Peyer's patch (tissue), 4 donors: Measurements from ENCODE around the gene PI4K2B. TPM values are rescaled to one million over a fixed set of nuclear protein-coding genes. Genes with fewer than 3 reads are reported as not detected.
"Not testable (repeated sequence)": the region's sequence is repeated elsewhere in the genome, so short reads cannot be mapped to it uniquely, and the experiment has no call there.

Source experiments
- DNase-seq, 3 donors: peaks; one replicate each; pipeline ENCODE4 v3.0.0-alpha.2; 2017 to 2019
- H3K27ac ChIP-seq, 4 donors: fragments of 200-600 bp; sonication (generic); one replicate each; pipeline ENCODE4 v1.5.1; 2016 to 2019
- H3K27me3 ChIP-seq, 2 donors: fragments of 200-600 bp; sonication (generic); one replicate each; pipeline ENCODE4 v1.5.1; 2019
- H3K36me3 ChIP-seq, 3 donors: fragments of 200-600 bp; sonication (generic); one replicate each; pipeline ENCODE4 v1.5.1; 2016 to 2019
- H3K4me1 ChIP-seq, 4 donors: fragments of 200-600 bp; sonication (generic); one replicate each; pipeline ENCODE4 v1.5.1; 2016 to 2019
- H3K4me3 ChIP-seq, 4 donors: fragments of 200-600 bp; sonication (generic); 1 replicate in 3 of 4; 2 replicates in 1 of 4; pipeline ENCODE4 v1.5.1; 2016 to 2019; ENCODE audit warnings: mild to moderate bottlenecking in 1 of 4
- H3K9me3 ChIP-seq, 4 donors: fragments of 200-600 bp; sonication (generic); one replicate each; pipeline ENCODE4 v1.5.1; 2016 to 2019; ENCODE audit warnings: mild to moderate bottlenecking in 1 of 4
- CTCF ChIP-seq, 6 experiments: fragments of 450-650 bp in 4 of 6; fragments of 200-600 bp in 2 of 6; sonication (generic) in 1 of 6; IDR thresholded peaks; one replicate each; pipeline ENCODE4 v1.5.1; 2017 to 2019; ENCODE audit warnings: antibody characterized with exemption in 6 of 6, mild to moderate bottlenecking in 3 of 6, moderate library complexity in 1 of 6
- POLR2A ChIP-seq, 2 donors: fragments of 450-650 bp; IDR thresholded peaks; one replicate each; pipeline ENCODE4 v1.5.1; 2017; ENCODE audit warnings: antibody characterized with exemption in 2 of 2, mild to moderate bottlenecking in 2 of 2, moderate library complexity in 2 of 2
- total RNA-seq, 4 donors: library from RNA; depleted of rRNA; stranded (reverse); fragments of >200 nt; gene quantifications; one replicate each; pipeline ENCODE4 v1.1.0, GENCODE V29; 2016

The PI4K2B gene
- total RNA-seq, 4 donors from 2014 or later: 16.5 to 68.0 (median 36.3) TPM

GRCh38 chr4:25235401-25235800, 1.6 kb downstream of the PI4K2B start:
- peaks cover 0 to 5% (median 0%) of the 10 kb centered on the region in 4 donors for H3K4me1 ChIP-seq
- no peaks in the 10 kb centered on the region for H3K9me3 ChIP-seq
- peak overlapping the region; percentile 82 to 99 (median 92) for H3K4me3 ChIP-seq
- no peaks in the 10 kb centered on the region for H3K36me3 ChIP-seq
- TF ChIP-seq CTCF (IDR thresholded peaks at IDR 0.05) (no peak), POLR2A (IDR thresholded peaks at IDR 0.05) (no peak)
- H3K27me3 ChIP-seq: no peaks in the 10 kb centered on the region
- H3K27ac ChIP-seq: peak overlapping the region; percentile 92 to 99 (median 96)
- DNase-seq: no peak

- DNase-seq, H3K36me3 ChIP-seq, H3K27ac ChIP-seq, H3K9me3 ChIP-seq, H3K4me1 ChIP-seq, H3K27me3 ChIP-seq: not testable (repeated sequence)
- H3K4me3 ChIP-seq: peak overlapping the region in 1 of 4 donors; percentile 99
These were observed 2.2 kb downstream of the PI4K2B start for GRCh38 chr4:25236030-25236429.

GRCh38 chr4:25236971-25237370, 3.1 kb downstream of the PI4K2B start:
- TF ChIP-seq POLR2A (IDR thresholded peaks at IDR 0.05): no peak
- TF ChIP-seq CTCF (IDR thresholded peaks at IDR 0.05): no peak
- no peaks in the 10 kb centered on the region for H3K27me3 ChIP-seq
- no peak for DNase-seq
- H3K36me3 ChIP-seq: no peaks in the 10 kb centered on the region
- no peaks in the 10 kb centered on the region for H3K9me3 ChIP-seq
- no peak overlapping the region for H3K4me3 ChIP-seq
- H3K27ac ChIP-seq: no peak overlapping the region
- H3K4me1 ChIP-seq: peaks cover 0 to 5% (median 0%) of the 10 kb centered on the region in 4 donors

GRCh38 chr4:25238052-25238451, 4.2 kb downstream of the PI4K2B start:
- Histone ChIP-seq H3K9me3 (no peaks in the 10 kb centered on the region), H3K27ac (no peak overlapping the region), H3K27me3 (no peaks in the 10 kb centered on the region), H3K36me3 (no peaks in the 10 kb centered on the region), H3K4me3 (no peak overlapping the region), H3K4me1 (peaks cover 0 to 5% (median 0%) of the 10 kb centered on the region in 4 donors)
- TF ChIP-seq CTCF (IDR thresholded peaks at IDR 0.05) (no peak), POLR2A (IDR thresholded peaks at IDR 0.05) (no peak)
- no peak for DNase-seq

- H3K27me3 ChIP-seq, H3K36me3 ChIP-seq, H3K4me3 ChIP-seq, H3K4me1 ChIP-seq, H3K9me3 ChIP-seq, H3K27ac ChIP-seq, DNase-seq: not testable (repeated sequence)
These were observed 5.7 kb downstream of the PI4K2B start for GRCh38 chr4:25239528-25239927.

- not testable (repeated sequence) for H3K9me3 ChIP-seq, H3K4me1 ChIP-seq, H3K27ac ChIP-seq, H3K4me3 ChIP-seq, H3K27me3 ChIP-seq, DNase-seq, H3K36me3 ChIP-seq
These were observed 6.9 kb downstream of the PI4K2B start for GRCh38 chr4:25240754-25241210.

- not testable (repeated sequence) for H3K36me3 ChIP-seq, H3K4me1 ChIP-seq, H3K27ac ChIP-seq, H3K9me3 ChIP-seq, H3K4me3 ChIP-seq, DNase-seq, H3K27me3 ChIP-seq
These were observed 8.4 kb downstream of the PI4K2B start for GRCh38 chr4:25242195-25242594.

- TF ChIP-seq POLR2A (IDR thresholded peaks at IDR 0.05) (no peak), CTCF (IDR thresholded peaks at IDR 0.05) (no peak)
- Histone ChIP-seq H3K4me1 (no peaks in the 10 kb centered on the region), H3K4me3 (no peak overlapping the region), H3K27ac (no peak overlapping the region), H3K36me3 (no peaks in the 10 kb centered on the region), H3K27me3 (no peaks in the 10 kb centered on the region), H3K9me3 (no peaks in the 10 kb centered on the region)
- DNase-seq: no peak
These were observed 11.3 kb downstream of the PI4K2B start for GRCh38 chr4:25245181-25245580.
